Brain microvascular endothelial cell (primary cell): ENCODE results near the gene U2AF1L4.

Source experiments
- DNase-seq: peaks from one replicate; pipeline ENCODE4 v3.0.0-alpha.2; 2020
- H3K27ac ChIP-seq: fragments of 250-450 bp; sonication (Bioruptor Pico); 2 replicates; pipeline ENCODE4 v1.5.1; 2020; ENCODE audit warnings: mild to moderate bottlenecking, moderate library complexity
- H3K27me3 ChIP-seq: fragments of 250-450 bp; sonication (Bioruptor Pico); replicated peaks from 2 replicates; pipeline ENCODE4 v1.5.1; 2020; ENCODE audit warnings: mild to moderate bottlenecking
- H3K36me3 ChIP-seq: fragments of 250-450 bp; sonication (Bioruptor Pico); replicated peaks from 2 replicates; pipeline ENCODE4 v1.5.1; 2020; ENCODE audit warnings: mild to moderate bottlenecking
- H3K4me3 ChIP-seq: 2 replicates; pipeline ENCODE4 v1.5.1; 2011; ENCODE audit warnings: low read depth, mild to moderate bottlenecking, control low read depth, low read length, moderate library complexity
- in situ Hi-C: cut with HindIII; loops from 2 replicates; pipeline ENCODE4 v1.10.0; 2017; ENCODE audit warnings: low sequenced_read_pairs, low pct_ligation_motif_present
- TF ChIP-seq, protein P1 (sequence below): IDR thresholded peaks from 2 replicates; pipeline ENCODE4 v1.5.1; 2011; ENCODE audit warnings: low read depth, mild to moderate bottlenecking, moderate library complexity, low read length, control low read depth, inconsistent platforms; ENCODE audit errors: missing control alignments

Gene U2AF1L4

DNA sequence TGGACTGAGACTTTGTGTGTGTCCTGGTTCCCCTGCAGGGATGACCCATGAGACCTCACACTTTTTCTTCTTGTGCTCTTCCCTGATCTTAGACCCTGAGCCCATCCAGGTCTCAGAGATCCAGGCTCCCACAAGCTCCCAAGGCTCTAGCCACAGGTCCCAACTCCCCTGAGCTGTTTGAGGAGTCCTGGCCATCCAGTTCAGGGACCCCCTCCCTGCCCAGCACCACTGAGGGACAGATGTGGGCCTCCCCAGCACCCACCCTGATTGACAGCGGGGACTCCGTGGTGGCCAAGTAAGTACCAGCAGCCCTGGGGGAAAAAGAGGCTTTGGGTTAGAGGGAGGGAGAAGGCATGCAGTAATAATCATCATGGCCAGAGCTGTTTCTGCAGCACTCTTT lies 14.5 kb upstream of the U2AF1L4 start:
- TF ChIP-seq, protein P1, sequence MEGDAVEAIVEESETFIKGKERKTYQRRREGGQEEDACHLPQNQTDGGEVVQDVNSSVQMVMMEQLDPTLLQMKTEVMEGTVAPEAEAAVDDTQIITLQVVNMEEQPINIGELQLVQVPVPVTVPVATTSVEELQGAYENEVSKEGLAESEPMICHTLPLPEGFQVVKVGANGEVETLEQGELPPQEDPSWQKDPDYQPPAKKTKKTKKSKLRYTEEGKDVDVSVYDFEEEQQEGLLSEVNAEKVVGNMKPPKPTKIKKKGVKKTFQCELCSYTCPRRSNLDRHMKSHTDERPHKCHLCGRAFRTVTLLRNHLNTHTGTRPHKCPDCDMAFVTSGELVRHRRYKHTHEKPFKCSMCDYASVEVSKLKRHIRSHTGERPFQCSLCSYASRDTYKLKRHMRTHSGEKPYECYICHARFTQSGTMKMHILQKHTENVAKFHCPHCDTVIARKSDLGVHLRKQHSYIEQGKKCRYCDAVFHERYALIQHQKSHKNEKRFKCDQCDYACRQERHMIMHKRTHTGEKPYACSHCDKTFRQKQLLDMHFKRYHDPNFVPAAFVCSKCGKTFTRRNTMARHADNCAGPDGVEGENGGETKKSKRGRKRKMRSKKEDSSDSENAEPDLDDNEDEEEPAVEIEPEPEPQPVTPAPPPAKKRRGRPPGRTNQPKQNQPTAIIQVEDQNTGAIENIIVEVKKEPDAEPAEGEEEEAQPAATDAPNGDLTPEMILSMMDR, result no peak
- DNase-seq, result no peak
- in situ Hi-C loops, result no loop called here
- Histone ChIP-seq H3K27ac (no peak overlapping the region), H3K4me3 (no peak overlapping the region), H3K36me3 (peaks cover 16% of the 10 kb centered on the region), H3K27me3 (no peaks in the 10 kb centered on the region)

DNA sequence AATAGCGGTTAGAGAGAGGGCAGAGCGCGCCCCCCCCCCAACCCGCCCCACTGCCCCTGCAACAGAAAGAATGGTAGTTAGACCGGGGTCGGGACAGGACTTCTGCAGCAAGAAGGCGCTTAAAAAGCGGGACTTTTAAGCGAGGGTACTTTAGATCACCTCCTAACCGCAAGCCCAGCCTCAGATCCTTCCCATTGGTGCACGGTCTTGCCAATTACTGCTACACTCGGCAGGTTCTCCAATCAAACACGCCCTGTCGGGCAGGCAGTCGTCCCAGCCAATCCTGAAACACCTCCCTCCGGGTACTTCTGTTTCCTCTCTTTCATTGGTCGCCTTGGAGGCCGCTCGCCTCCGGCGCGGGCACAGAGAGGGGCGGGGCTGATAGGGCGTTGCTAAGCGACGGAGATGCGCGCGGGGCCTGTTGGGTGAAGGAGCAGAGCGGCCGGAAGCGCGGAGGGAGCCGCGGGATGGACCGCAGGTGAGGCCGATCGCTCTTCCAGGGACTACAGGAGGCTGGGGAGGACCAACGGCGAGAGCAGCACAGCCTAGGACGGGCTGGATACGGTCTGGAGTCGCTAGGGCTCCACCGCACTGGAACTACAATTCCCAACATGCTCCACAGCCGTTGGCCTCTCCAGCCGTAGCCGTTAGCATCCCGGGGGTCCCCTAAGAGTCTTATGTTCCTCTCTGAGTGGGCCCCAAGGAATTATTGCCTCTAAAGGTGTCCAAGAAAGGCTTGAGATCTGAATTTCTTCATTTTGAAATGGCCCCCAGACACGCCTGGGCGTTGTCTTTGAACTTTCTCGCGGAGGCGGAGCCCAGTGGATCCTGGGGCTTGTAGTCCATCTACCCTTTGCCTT lies 12.8 kb upstream of the U2AF1L4 start, which contains the start of gene PROSER3:
PROSER3 (plus strand) TSS at position 428 of the 860 bp plus-strand sequence; CDS start at position 468, 40 bp downstream.
- H3K4me3 ChIP-seq, result peak within 1 kb of the TSS; percentile 98
- H3K36me3 ChIP-seq, result peaks cover 21% of the 10 kb centered on the region
- DNase-seq, result peak; percentile 100
- peak within 1 kb of the TSS; percentile 88 for H3K27ac ChIP-seq
- in situ Hi-C loops, result no loop called here
- TF ChIP-seq, protein P1, result no peak
- H3K27me3 ChIP-seq, result no peaks in the 10 kb centered on the region

DNA sequence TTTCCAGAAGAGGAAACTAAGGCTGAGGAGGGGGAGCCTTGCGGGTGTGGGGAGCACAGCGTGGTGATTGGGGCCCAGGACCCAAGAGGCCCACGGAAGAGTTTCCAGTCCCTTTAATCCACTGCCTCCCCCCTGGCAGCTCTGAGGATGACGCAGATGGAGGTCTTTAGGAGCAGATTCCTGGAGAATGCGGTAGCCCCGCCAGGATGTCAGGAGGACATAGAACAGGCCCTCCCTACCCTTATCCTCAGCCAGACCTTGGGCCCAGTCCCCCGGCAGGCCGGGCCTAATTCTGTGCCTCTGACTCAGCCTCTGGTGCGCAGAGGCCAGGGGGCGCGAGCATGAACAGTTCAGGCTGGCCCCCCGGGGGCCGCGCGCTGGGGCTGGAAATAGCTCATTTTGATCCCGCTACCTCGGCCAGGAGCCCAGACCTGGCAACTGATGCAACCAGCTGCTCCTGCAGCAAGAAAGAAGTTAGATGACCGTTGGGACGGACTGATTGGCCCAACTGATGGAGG lies 12.1 kb upstream of the U2AF1L4 start:
- DNase-seq, result peak; percentile 93
- Histone ChIP-seq H3K36me3 (peaks cover 27% of the 10 kb centered on the region), H3K27ac (peak overlapping the region; percentile 88)

DNA sequence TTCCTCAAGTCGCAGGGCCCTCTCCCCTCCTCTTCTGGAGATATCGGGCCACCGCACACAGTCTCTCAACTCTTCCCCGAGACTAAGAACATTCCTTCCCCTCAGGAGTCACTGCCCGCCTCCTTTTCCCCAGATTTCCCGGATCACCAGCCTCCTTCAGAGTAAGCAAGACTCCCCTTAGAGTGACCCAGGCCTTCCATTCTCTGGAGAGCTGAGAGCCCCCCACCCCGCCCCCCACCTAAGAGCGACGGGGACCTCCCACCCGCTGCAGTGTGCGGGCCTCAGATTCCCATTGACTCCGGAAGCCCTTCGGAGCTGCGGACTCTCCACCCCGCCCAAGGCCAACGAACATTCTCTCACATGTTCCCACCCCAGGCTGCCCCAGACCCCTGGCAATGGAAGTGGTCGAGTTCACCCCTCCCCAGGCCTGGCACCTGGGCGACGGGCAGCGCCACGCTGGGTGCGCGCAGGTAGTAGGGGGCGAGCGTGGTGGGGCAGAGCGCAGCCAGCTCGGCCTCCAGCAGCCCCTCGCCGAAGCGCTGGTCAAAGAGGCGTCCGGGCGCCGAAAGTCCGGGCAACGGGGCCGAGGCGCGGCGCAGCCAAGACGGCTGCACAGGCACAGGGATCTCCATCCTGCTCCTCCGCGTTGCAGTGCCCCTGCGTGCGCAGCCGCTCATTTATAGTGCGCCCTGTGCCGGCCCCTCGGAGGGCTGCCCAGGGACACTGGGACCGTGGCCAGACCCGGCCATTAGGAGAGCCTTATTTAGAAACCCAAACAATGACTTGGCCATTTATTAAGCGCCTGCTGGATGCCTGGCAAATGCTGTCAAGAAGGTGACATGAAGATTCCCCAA lies 11.4 kb upstream of the U2AF1L4 start, which contains the start of gene HSPB6:
HSPB6 (minus strand) TSS at position 653 of the 854 bp plus-strand sequence; CDS start at position 632, 21 bp downstream.
- in situ Hi-C loops, result no loop called here
- TF ChIP-seq, protein P1, result no peak
- H3K27ac ChIP-seq, result peak within 1 kb of the TSS; percentile 88
- peaks cover 26% of the 10 kb centered on the region for H3K36me3 ChIP-seq
- H3K4me3 ChIP-seq, result peak within 1 kb of the TSS; percentile 98
- DNase-seq, result peak; percentile 29
- no peaks in the 10 kb centered on the region for H3K27me3 ChIP-seq

More for the DNA sequence above, 12.1 kb upstream of the U2AF1L4 start:
- peak overlapping the region; percentile 98 for H3K4me3 ChIP-seq
- TF ChIP-seq, protein P1, result no peak
- no peaks in the 10 kb centered on the region for H3K27me3 ChIP-seq
- in situ Hi-C loops, result no loop called here

DNA sequence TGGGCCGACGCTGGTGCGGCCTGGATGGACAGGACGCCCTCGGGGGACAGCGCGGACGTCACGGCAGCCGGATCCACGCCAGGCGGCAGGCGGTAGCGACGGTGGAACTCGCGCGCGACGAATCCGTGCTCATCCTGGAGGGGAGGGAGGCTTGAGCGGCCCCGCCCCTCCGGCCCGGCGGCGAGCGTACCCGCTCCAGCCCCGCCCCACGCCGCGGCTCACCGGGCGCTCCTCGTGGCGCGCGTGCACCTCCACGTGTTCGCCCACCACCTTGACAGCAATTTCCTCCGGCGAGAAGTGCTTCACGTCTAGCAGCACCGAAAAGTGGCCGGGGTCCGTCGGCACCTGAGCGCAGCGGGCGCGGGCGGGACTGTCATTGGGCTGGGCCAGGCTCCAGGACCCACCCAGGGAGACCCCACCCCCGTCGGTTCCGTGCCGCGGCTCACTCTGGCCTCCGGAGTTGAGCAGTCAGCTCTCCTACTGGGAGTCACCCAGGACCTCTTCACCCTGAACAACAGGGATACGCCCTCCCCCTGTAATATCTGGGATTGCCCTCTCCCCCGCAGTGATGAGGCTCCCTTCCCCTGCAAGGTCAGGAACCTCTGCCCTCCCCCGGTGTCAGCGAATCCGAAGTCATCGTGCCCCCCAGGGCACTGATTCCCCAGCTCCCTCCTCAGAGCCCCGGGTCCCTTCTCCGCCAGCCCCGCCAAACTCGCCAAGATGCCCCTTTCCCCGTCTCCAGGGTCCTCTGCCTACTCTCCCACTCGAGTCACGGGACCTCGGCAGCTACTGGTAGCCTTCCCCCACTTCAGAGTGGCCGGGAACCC lies 10.5 kb upstream of the U2AF1L4 start:
- peak; percentile 26 for DNase-seq
- H3K36me3 ChIP-seq, result peaks cover 24% of the 10 kb centered on the region
- H3K27ac ChIP-seq, result peak overlapping the region; percentile 88
- no peaks in the 10 kb centered on the region for H3K27me3 ChIP-seq
- TF ChIP-seq, protein P1, result no peak
- in situ Hi-C loops, result no loop called here
- peak overlapping the region; percentile 98 for H3K4me3 ChIP-seq
